H1 (cell line): ENCODE measurements around the gene KIAA1328. TPM values are rescaled to one million over a fixed set of nuclear protein-coding genes. Genes with fewer than 3 reads are reported as not detected.

Experiments used
- ATF2 ChIP-seq: IDR thresholded peaks from 2 replicates; pipeline ENCODE4 v1.6.1; 2012; ENCODE audit warnings: low read length, inconsistent platforms
- CBX8 ChIP-seq: fragments of 300-800, 300-1000 bp; sonication (generic); IDR thresholded peaks from 2 replicates; pipeline ENCODE4 v1.7.1; 2016; ENCODE audit warnings: low read depth, low read length, borderline replicate concordance
- CHD2 ChIP-seq: IDR thresholded peaks from 2 replicates; pipeline ENCODE4 v1.6.1; 2012; ENCODE audit warnings: low read length, improper control_type of control experiment
- HDAC2 ChIP-seq, 2 experiments: fragments of 300-600 bp in 1 of 2; sonication (generic) in 1 of 2; IDR thresholded peaks; 2 replicates each; pipeline ENCODE4 v1.6.1; 2011 to 2012; ENCODE audit warnings: low read depth in 2 of 2, low read length in 2 of 2, mild to moderate bottlenecking in 2 of 2, moderate library complexity in 2 of 2, borderline replicate concordance in 1 of 2, inconsistent platforms in 1 of 2
- polyA plus RNA-seq, 7 experiments: library from polyadenylated mRNA; depleted of rRNA in 3 of 7; stranded (reverse) in 5 of 7; unstranded in 2 of 7; fragments of >200 nt in 5 of 7; fragments of 200-250 nt in 2 of 7; gene quantifications; 1 replicate in 5 of 7; 2 replicates in 1 of 7; 4 replicates in 1 of 7; pipeline versions ENCODE4 v1.2.1 to v1.2.3, GENCODE V29; 2011 to 2013; ENCODE audit warnings: missing spikeins in 2 of 7, mixed read lengths in 2 of 7
- total RNA-seq: library from RNA; stranded (reverse); fragmentation: NEBNext Ultra II Directional; extraction: Animal tissue kit (Norgen Biotek cat#: 25700); gene quantifications from 2 replicates; pipeline ENCODE4 v1.2.1, GENCODE V29; 2021
- TF ChIP-seq, protein P1 (sequence below): IDR thresholded peaks from 2 replicates; pipeline ENCODE4 v1.6.1; 2011; ENCODE audit warnings: low read length, improper control_type of control experiment
- TF ChIP-seq, protein P2 (sequence below): fragments of 300-600 bp; sonication (generic); IDR thresholded peaks from 2 replicates; pipeline ENCODE4 v1.7.1; 2012; ENCODE audit warnings: low read length, moderate library complexity, mild to moderate bottlenecking, inconsistent platforms; ENCODE audit not compliant: insufficient replicate concordance

KIAA1328 gene
- total and polyA plus RNA-seq, 2 of the 8 experiments (the other 6 are each of a cell fraction or from before 2014, with no cell fraction given), result 2.6 to 5.7 TPM

DNA sequence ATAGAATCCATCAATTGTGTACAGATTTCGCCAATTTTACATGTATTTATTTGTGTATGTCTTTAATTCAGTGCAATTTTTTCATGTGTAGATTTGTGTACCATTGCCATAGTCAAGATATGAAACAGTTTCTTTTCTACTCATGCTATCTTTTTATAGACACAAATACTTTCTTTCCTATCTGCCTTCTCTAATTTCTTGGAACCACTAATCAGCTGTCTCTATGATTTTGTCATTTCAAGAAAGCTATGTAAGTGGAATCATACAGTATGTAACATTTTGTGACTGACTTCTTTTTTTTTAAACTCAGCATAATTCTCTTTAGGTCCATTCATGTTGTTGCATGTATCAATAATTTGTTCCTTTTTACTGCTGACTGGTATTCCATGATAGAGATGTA is 33.3 kb downstream of the KIAA1328 start (continued):
- TF ChIP-seq, protein P1, sequence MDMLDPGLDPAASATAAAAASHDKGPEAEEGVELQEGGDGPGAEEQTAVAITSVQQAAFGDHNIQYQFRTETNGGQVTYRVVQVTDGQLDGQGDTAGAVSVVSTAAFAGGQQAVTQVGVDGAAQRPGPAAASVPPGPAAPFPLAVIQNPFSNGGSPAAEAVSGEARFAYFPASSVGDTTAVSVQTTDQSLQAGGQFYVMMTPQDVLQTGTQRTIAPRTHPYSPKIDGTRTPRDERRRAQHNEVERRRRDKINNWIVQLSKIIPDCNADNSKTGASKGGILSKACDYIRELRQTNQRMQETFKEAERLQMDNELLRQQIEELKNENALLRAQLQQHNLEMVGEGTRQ, result no peak
- TF ChIP-seq CHD2 (no peak), ATF2 (no peak), CBX8 (no peak), HDAC2 (IDR thresholded peaks at IDR 0.05; ENCODE audit: borderline replicate concordance in 1 of 2, low read depth in 2 of 2, low read length in 2 of 2) (no peak)
- TF ChIP-seq, protein P2, sequence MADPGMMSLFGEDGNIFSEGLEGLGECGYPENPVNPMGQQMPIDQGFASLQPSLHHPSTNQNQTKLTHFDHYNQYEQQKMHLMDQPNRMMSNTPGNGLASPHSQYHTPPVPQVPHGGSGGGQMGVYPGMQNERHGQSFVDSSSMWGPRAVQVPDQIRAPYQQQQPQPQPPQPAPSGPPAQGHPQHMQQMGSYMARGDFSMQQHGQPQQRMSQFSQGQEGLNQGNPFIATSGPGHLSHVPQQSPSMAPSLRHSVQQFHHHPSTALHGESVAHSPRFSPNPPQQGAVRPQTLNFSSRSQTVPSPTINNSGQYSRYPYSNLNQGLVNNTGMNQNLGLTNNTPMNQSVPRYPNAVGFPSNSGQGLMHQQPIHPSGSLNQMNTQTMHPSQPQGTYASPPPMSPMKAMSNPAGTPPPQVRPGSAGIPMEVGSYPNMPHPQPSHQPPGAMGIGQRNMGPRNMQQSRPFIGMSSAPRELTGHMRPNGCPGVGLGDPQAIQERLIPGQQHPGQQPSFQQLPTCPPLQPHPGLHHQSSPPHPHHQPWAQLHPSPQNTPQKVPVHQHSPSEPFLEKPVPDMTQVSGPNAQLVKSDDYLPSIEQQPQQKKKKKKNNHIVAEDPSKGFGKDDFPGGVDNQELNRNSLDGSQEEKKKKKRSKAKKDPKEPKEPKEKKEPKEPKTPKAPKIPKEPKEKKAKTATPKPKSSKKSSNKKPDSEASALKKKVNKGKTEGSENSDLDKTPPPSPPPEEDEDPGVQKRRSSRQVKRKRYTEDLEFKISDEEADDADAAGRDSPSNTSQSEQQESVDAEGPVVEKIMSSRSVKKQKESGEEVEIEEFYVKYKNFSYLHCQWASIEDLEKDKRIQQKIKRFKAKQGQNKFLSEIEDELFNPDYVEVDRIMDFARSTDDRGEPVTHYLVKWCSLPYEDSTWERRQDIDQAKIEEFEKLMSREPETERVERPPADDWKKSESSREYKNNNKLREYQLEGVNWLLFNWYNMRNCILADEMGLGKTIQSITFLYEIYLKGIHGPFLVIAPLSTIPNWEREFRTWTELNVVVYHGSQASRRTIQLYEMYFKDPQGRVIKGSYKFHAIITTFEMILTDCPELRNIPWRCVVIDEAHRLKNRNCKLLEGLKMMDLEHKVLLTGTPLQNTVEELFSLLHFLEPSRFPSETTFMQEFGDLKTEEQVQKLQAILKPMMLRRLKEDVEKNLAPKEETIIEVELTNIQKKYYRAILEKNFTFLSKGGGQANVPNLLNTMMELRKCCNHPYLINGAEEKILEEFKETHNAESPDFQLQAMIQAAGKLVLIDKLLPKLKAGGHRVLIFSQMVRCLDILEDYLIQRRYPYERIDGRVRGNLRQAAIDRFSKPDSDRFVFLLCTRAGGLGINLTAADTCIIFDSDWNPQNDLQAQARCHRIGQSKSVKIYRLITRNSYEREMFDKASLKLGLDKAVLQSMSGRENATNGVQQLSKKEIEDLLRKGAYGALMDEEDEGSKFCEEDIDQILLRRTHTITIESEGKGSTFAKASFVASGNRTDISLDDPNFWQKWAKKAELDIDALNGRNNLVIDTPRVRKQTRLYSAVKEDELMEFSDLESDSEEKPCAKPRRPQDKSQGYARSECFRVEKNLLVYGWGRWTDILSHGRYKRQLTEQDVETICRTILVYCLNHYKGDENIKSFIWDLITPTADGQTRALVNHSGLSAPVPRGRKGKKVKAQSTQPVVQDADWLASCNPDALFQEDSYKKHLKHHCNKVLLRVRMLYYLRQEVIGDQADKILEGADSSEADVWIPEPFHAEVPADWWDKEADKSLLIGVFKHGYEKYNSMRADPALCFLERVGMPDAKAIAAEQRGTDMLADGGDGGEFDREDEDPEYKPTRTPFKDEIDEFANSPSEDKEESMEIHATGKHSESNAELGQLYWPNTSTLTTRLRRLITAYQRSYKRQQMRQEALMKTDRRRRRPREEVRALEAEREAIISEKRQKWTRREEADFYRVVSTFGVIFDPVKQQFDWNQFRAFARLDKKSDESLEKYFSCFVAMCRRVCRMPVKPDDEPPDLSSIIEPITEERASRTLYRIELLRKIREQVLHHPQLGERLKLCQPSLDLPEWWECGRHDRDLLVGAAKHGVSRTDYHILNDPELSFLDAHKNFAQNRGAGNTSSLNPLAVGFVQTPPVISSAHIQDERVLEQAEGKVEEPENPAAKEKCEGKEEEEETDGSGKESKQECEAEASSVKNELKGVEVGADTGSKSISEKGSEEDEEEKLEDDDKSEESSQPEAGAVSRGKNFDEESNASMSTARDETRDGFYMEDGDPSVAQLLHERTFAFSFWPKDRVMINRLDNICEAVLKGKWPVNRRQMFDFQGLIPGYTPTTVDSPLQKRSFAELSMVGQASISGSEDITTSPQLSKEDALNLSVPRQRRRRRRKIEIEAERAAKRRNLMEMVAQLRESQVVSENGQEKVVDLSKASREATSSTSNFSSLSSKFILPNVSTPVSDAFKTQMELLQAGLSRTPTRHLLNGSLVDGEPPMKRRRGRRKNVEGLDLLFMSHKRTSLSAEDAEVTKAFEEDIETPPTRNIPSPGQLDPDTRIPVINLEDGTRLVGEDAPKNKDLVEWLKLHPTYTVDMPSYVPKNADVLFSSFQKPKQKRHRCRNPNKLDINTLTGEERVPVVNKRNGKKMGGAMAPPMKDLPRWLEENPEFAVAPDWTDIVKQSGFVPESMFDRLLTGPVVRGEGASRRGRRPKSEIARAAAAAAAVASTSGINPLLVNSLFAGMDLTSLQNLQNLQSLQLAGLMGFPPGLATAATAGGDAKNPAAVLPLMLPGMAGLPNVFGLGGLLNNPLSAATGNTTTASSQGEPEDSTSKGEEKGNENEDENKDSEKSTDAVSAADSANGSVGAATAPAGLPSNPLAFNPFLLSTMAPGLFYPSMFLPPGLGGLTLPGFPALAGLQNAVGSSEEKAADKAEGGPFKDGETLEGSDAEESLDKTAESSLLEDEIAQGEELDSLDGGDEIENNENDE, result no peak
